OCI-LY3 (cell line): ENCODE results near the gene TERB1.

ENCODE experiments used
- EZH2phosphoT487 ChIP-seq: fragments of 200-600 bp; shearing (Covaris generic); IDR thresholded peaks from 2 replicates; pipeline ENCODE4 v1.6.1; 2018; ENCODE audit warnings: antibody characterized with exemption, mixed run types, low read depth
- TF ChIP-seq, protein P1 (sequence below): fragments of 200-600, 300-600 bp; sonication (generic); IDR thresholded peaks from 2 replicates; pipeline ENCODE4 v1.5.1; 2014; ENCODE audit warnings: antibody characterized with exemption, low read length, low read depth

DNA sequence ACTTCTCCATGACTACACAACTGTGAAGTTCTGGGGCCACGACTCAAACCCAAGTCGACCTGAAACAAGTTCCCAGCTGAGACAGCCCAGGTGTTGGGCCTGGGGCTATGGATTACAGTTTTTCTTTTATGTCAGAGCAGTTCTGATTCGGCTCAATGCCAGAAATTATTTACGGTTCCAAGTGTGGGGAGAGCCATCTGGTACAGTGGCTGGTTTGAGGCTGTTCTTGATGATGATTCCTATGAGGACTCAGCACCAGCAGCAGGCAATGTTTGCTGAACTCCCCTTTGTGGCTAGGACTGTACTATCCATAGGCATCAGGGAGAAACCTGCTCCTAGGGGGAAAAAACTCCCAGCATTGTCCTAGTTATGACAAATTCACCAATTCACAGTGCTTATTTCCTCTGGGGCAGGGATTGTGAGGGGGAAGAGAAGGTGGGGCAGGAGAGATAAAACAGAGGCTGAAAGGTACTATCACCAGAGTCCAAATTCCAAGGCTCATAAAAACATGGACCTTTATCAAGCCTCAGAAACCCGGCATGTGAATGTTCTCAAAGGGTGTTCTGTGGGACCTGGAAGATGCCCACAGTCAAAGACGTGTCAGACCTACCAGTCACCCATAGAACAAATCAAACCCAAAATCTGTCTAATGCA is 86.6 kb downstream of the TERB1 start:
- TF ChIP-seq, protein P1, sequence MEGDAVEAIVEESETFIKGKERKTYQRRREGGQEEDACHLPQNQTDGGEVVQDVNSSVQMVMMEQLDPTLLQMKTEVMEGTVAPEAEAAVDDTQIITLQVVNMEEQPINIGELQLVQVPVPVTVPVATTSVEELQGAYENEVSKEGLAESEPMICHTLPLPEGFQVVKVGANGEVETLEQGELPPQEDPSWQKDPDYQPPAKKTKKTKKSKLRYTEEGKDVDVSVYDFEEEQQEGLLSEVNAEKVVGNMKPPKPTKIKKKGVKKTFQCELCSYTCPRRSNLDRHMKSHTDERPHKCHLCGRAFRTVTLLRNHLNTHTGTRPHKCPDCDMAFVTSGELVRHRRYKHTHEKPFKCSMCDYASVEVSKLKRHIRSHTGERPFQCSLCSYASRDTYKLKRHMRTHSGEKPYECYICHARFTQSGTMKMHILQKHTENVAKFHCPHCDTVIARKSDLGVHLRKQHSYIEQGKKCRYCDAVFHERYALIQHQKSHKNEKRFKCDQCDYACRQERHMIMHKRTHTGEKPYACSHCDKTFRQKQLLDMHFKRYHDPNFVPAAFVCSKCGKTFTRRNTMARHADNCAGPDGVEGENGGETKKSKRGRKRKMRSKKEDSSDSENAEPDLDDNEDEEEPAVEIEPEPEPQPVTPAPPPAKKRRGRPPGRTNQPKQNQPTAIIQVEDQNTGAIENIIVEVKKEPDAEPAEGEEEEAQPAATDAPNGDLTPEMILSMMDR, result no peak
- TF ChIP-seq EZH2phosphoT487, result no peak
